Smooth muscle cell (in vitro differentiated cells): ENCODE measurements around the gene L3MBTL2. TPM values are rescaled to one million over a fixed set of nuclear protein-coding genes. Genes with fewer than 3 reads are reported as not detected.

Source experiments
- DNase-seq: peaks from one replicate; lab custom pipeline; 2025; ENCODE audit not compliant: unreplicated experiment; lab: John Stamatoyannopoulos, UW
- H2AFZ ChIP-seq: fragments of 200-600 bp; sonication (generic); 2 replicates; pipeline ENCODE4 v1.6.0; 2016; ENCODE audit warnings: antibody characterized with exemption, low read depth, mild to moderate bottlenecking
- H3F3A ChIP-seq: fragments of 200-600 bp; sonication (generic); 2 replicates; pipeline ENCODE4 v1.6.0; 2017; ENCODE audit warnings: antibody characterized with exemption, low read depth
- H3K27ac ChIP-seq: fragments of 200-600 bp; sonication (generic); 2 replicates; pipeline ENCODE4 v1.5.1; 2016; ENCODE audit warnings: low read depth, mild to moderate bottlenecking
- H3K27me3 ChIP-seq: fragments of 200-600 bp; sonication (generic); 2 replicates; pipeline ENCODE4 v1.6.1; 2016; ENCODE audit warnings: low read depth, mild to moderate bottlenecking
- H3K36me3 ChIP-seq: fragments of 200-600 bp; sonication (generic); 2 replicates; pipeline ENCODE4 v1.5.1; 2016; ENCODE audit warnings: low read depth
- H3K4me1 ChIP-seq: fragments of 200-600 bp; sonication (generic); 2 replicates; pipeline ENCODE4 v1.5.1; 2016; ENCODE audit warnings: low read depth
- H3K4me2 ChIP-seq: fragments of 200-600 bp; sonication (generic); 2 replicates; pipeline ENCODE4 v1.6.0; 2016; ENCODE audit warnings: mild to moderate bottlenecking
- H3K4me3 ChIP-seq: fragments of 200-600 bp; sonication (generic); 2 replicates; pipeline ENCODE4 v1.5.1; 2016; ENCODE audit warnings: mild to moderate bottlenecking
- H3K79me2 ChIP-seq: fragments of 200-600 bp; sonication (generic); 2 replicates; pipeline ENCODE4 v1.6.0; 2016; ENCODE audit warnings: low read depth, mild to moderate bottlenecking
- H3K9ac ChIP-seq: fragments of 200-600 bp; sonication (generic); 2 replicates; pipeline ENCODE4 v1.6.0; 2016; ENCODE audit warnings: low read depth
- H3K9me3 ChIP-seq: fragments of 200-600 bp; sonication (generic); replicated peaks from 2 replicates; pipeline ENCODE4 v1.5.1; 2016; ENCODE audit warnings: low read depth
- H4K20me1 ChIP-seq: fragments of 200-600 bp; sonication (generic); 2 replicates; pipeline ENCODE4 v1.6.0; 2016; ENCODE audit warnings: low read depth
- CTCF ChIP-seq: fragments of 200-600 bp; sonication (generic); IDR thresholded peaks from 2 replicates; pipeline ENCODE4 v1.5.1; 2017; ENCODE audit warnings: borderline replicate concordance, mild to moderate bottlenecking, antibody characterized with exemption; ENCODE audit not compliant: insufficient read depth, poor library complexity, severe bottlenecking
- WGBS: methylation state at CpG from one replicate; pipeline ENCODE4 v1.1.7; 2016; ENCODE audit warnings: low lambda C conversion rate; 5-methylcytosine and 5-hydroxymethylcytosine counted together
- polyA plus RNA-seq: library from polyadenylated mRNA; unstranded; fragments of >200 nt; fragmentation: Nextera tagmentation; extraction: Ambion mirVana; gene quantifications from 2 replicates; pipeline ENCODE4 v1.2.1, GENCODE V29; 2016
- total RNA-seq: library from RNA; depleted of rRNA; stranded (reverse); fragments of >200 nt; gene quantifications from 2 replicates; pipeline ENCODE4 v1.2.3, GENCODE V29; 2014

The L3MBTL2 gene
- total and polyA plus RNA-seq, 2 experiments from 2014 or later: 10.7 to 15.5 TPM

DNA sequence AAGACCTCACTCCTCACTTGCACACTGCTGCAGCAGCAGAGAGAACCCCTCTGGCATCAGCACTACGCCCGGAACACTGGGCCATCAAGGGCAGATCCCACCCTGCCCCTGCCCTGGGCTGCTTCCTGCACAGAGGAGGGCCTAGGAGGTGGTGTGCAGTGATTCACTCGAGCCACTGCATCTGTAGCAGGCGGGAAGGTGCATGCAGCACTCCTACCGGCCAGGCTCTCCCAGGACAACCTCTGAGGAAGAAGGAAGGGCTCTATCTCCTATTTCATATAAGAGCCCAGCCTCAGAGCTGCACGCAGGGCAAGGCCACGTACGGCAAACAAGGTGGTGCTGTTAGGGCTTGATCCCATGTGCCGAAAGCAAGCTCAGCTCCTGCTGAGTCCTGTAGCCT lies 66.7 kb downstream of the L3MBTL2 start:
- Histone ChIP-seq H3K36me3 (peaks cover 18% of the 10 kb centered on the region), H3K27ac (no peak overlapping the region), H3K9me3 (no peaks in the 10 kb centered on the region), H3K27me3 (no peaks in the 10 kb centered on the region), H2AFZ (no peak overlapping the region), H3K79me2 (no peaks in the 10 kb centered on the region), H3K9ac (no peak overlapping the region), H3K4me1 (no peaks in the 10 kb centered on the region), H3K4me3 (no peak overlapping the region), H4K20me1 (peaks cover 3% of the 10 kb centered on the region), H3K4me2 (no peak overlapping the region), H3F3A (no peaks in the 10 kb centered on the region)
- TF ChIP-seq CTCF: no peak
- WGBS: 93% methylated on average over 9 of the region's 9 CpGs
- DNase-seq: no peak

- Histone ChIP-seq H3K36me3 (peaks cover 11% of the 10 kb centered on the region), H3K4me2 (no peak overlapping the region), H4K20me1 (peaks cover 3% of the 10 kb centered on the region), H3K4me3 (no peak overlapping the region), H3K27me3 (no peaks in the 10 kb centered on the region), H3K79me2 (peaks cover 2% of the 10 kb centered on the region), H2AFZ (no peak overlapping the region), H3F3A (no peaks in the 10 kb centered on the region), H3K27ac (no peak overlapping the region), H3K9ac (no peak overlapping the region), H3K4me1 (no peaks in the 10 kb centered on the region), H3K9me3 (no peaks in the 10 kb centered on the region)
- over 99% methylated on average over 7 of the region's 7 CpGs for WGBS
- no peak for TF ChIP-seq CTCF
- no peak for DNase-seq
Measured at GRCh38 chr22:41273128-41273527, 68.0 kb downstream of the L3MBTL2 start.

- H4K20me1 ChIP-seq: no peaks in the 10 kb centered on the region
- H3K9me3 ChIP-seq: no peaks in the 10 kb centered on the region
- DNase-seq: no peak
- TF ChIP-seq CTCF: no peak
- H3K36me3 ChIP-seq: peaks cover 15% of the 10 kb centered on the region
- no peak overlapping the region for H3K4me2 ChIP-seq
- H3K4me3 ChIP-seq: no peak overlapping the region
- WGBS: 98% methylated on average over 4 of the region's 4 CpGs
- H3K9ac ChIP-seq: no peak overlapping the region
- H3K79me2 ChIP-seq: peaks cover 7% of the 10 kb centered on the region
- H2AFZ ChIP-seq: no peak overlapping the region
- no peaks in the 10 kb centered on the region for H3K27me3 ChIP-seq
- no peak overlapping the region for H3K27ac ChIP-seq
- no peaks in the 10 kb centered on the region for H3F3A ChIP-seq
- H3K4me1 ChIP-seq: no peaks in the 10 kb centered on the region
Measured at GRCh38 chr22:41274856-41275255, 69.7 kb downstream of the L3MBTL2 start.

- H2AFZ ChIP-seq: no peak overlapping the region
- H3K9me3 ChIP-seq: no peaks in the 10 kb centered on the region
- H3K4me2 ChIP-seq: no peak overlapping the region
- peaks cover 6% of the 10 kb centered on the region for H3F3A ChIP-seq
- DNase-seq: no peak
- H3K27ac ChIP-seq: no peak overlapping the region
- peaks cover 5% of the 10 kb centered on the region for H3K4me1 ChIP-seq
- no peak overlapping the region for H3K9ac ChIP-seq
- H3K27me3 ChIP-seq: no peaks in the 10 kb centered on the region
- H3K4me3 ChIP-seq: no peak overlapping the region
- H4K20me1 ChIP-seq: peaks cover 9% of the 10 kb centered on the region
- peaks cover 30% of the 10 kb centered on the region for H3K79me2 ChIP-seq
- H3K36me3 ChIP-seq: peaks cover 10% of the 10 kb centered on the region
- TF ChIP-seq CTCF: no peak
- 83% methylated on average over 3 of the region's 3 CpGs for WGBS
Measured at GRCh38 chr22:41280065-41280464, 75.0 kb downstream of the L3MBTL2 start.
